Left ventricle myocardium inferior (tissue), 1 donor: Measurements from ENCODE around the gene SCUBE2. TPM values are rescaled to one million over a fixed set of nuclear protein-coding genes. Genes with fewer than 3 reads are reported as not detected.
"Not testable (repeated sequence)": the region's sequence is repeated elsewhere in the genome, so short reads cannot be mapped to it uniquely, and the experiment has no call there.

Experiments
- DNase-seq: peaks from one replicate; pipeline ENCODE4 v3.0.0-alpha.2; 2020
- H3K27ac ChIP-seq: fragments of 200-600 bp; replicated peaks from 2 replicates; pipeline ENCODE4 v1.8.0; 2021
- H3K27me3 ChIP-seq: fragments of 200-600 bp; 2 replicates; pipeline ENCODE4 v1.8.0; 2021; ENCODE audit warnings: low read depth
- H3K36me3 ChIP-seq: fragments of 200-600 bp; 2 replicates; pipeline ENCODE4 v1.8.0; 2021
- H3K4me1 ChIP-seq: fragments of 200-600 bp; 2 replicates; pipeline ENCODE4 v1.8.0; 2021
- H3K4me3 ChIP-seq: fragments of 200-600 bp; 2 replicates; pipeline ENCODE4 v1.8.0; 2021; ENCODE audit warnings: mild to moderate bottlenecking, moderate library complexity
- H3K9me3 ChIP-seq: fragments of 200-600 bp; replicated peaks from 2 replicates; pipeline ENCODE4 v1.8.0; 2021
- intact Hi-C: fragments of 100-400 bp; cut with micrococcal nuclease; formaldehyde crosslinking; loops from one replicate; pipeline ENCODE4 v1.11.0; 2022
- total RNA-seq: library from RNA; stranded (reverse); fragmentation: NEBNext Ultra II Directional; extraction: Animal tissue kit (Norgen Biotek cat#: 25700); gene quantifications from one replicate; pipeline ENCODE4 v1.2.1, GENCODE V29; 2021
- TF ChIP-seq, protein P1 (sequence below): fragments of 200-600 bp; IDR thresholded peaks from 2 replicates; pipeline ENCODE4 v1.8.0; 2021; ENCODE audit warnings: antibody characterized with exemption, mild to moderate bottlenecking, borderline replicate concordance
- donor health status: DM: no; HTN: yes; CAD: no; lungs with severe emphysema.

Gene SCUBE2
- total RNA-seq, 1 donor from 2014 or later, result 1.8 TPM

DNA sequence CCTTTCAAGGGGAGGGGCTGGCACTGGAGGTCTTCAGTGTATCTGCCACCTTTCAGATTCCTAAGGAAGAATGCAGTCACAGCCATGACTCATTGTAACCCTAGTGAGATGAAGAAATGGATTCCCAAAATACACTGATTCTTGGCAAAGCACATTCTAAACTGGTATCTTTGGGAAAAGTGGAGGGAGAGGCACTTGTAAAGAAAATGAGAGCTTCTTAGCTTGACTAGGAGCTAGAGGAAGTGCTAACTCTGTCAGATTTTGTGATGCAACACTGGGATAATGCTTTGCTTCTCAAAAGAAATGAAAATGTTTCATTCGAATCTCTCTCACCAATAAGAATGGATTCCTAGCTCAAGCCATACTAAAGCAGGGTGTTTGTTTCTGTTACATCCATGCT is 101.9 kb downstream of the SCUBE2 start:
- no peak for DNase-seq
- Histone ChIP-seq H3K27me3 (peaks cover 5% of the 10 kb centered on the region), H3K4me1 (no peaks in the 10 kb centered on the region), H3K4me3 (no peak overlapping the region), H3K9me3 (no peaks in the 10 kb centered on the region), H3K27ac (no peak overlapping the region), H3K36me3 (no peaks in the 10 kb centered on the region)
- intact Hi-C loops, result no loop called here
- TF ChIP-seq, protein P1, sequence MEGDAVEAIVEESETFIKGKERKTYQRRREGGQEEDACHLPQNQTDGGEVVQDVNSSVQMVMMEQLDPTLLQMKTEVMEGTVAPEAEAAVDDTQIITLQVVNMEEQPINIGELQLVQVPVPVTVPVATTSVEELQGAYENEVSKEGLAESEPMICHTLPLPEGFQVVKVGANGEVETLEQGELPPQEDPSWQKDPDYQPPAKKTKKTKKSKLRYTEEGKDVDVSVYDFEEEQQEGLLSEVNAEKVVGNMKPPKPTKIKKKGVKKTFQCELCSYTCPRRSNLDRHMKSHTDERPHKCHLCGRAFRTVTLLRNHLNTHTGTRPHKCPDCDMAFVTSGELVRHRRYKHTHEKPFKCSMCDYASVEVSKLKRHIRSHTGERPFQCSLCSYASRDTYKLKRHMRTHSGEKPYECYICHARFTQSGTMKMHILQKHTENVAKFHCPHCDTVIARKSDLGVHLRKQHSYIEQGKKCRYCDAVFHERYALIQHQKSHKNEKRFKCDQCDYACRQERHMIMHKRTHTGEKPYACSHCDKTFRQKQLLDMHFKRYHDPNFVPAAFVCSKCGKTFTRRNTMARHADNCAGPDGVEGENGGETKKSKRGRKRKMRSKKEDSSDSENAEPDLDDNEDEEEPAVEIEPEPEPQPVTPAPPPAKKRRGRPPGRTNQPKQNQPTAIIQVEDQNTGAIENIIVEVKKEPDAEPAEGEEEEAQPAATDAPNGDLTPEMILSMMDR, result no peak

DNA sequence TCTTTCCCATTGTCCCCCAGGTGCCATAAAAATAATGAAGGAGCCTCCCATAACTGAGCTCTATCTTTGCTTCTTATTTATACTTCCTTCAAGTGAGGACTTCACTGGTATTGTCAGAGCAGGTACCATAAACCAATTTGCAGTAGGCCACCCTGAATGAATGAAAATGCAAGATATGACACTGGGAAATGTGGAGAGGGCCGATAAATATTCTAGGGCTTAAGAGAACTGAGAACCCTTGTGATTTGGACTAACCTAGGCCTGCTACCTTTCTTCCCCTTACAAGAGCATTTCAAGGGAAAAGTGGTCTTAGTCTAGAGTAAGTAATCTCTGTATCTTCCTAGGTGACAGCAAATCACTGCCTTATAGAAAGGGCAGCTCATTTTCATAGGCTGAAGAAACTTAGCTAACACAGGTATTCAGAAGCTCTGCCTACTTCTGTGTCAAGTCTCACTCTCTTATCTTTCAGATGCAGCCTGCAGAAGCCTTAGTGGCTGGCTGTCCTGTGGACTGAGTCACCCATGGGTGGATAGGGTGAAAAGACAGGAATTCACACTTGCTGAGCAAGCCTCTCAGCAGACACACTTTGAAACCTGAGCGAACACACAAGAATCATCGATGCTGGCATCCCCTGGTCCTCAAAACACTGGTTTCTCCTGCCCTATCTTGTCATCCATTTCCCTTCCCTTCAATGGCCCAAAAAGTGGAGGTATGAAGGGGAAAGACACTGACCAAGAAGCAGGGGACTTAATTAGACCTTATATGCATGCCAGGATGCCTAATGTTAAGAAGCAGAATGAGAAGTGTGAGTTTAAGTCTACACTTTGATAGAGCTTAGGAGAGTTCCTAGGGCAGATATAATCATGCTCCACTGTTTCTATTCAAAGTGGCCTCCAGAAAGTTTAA is 102.8 kb downstream of the SCUBE2 start:
- Histone ChIP-seq H3K4me1 (no peaks in the 10 kb centered on the region), H3K9me3 (no peaks in the 10 kb centered on the region), H3K4me3 (no peak overlapping the region), H3K27me3 (peaks cover 5% of the 10 kb centered on the region), H3K36me3 (no peaks in the 10 kb centered on the region), H3K27ac (no peak overlapping the region)
- TF ChIP-seq, protein P1, result no peak
- DNase-seq, result no peak
- intact Hi-C loops, result no loop called here

DNA sequence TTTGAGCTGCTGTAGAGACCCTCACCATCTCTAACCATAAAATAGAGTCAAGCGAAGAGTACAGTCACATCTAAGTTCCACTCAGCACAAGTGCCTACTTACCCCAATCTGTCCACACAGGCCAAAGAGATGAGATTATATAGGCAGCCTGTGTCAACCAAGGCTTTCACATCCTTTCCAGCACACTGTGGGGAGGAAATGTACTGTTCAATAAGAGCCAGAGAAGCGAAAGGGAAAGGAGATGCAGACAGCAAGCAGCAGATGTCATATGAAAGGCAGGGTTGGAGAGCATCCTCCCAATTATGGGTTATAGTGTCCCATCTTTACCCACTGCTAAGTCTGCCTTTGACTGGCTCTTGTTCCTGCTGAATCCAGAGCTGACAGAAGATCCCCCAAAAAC is 104.0 kb downstream of the SCUBE2 start:
- no peak for DNase-seq
- Histone ChIP-seq H3K4me3 (no peak overlapping the region), H3K4me1 (no peaks in the 10 kb centered on the region), H3K9me3 (no peaks in the 10 kb centered on the region), H3K36me3 (no peaks in the 10 kb centered on the region), H3K27ac (no peak overlapping the region), H3K27me3 (peaks cover 5% of the 10 kb centered on the region)
- intact Hi-C loops, result no loop called here
- TF ChIP-seq, protein P1, result no peak

DNA sequence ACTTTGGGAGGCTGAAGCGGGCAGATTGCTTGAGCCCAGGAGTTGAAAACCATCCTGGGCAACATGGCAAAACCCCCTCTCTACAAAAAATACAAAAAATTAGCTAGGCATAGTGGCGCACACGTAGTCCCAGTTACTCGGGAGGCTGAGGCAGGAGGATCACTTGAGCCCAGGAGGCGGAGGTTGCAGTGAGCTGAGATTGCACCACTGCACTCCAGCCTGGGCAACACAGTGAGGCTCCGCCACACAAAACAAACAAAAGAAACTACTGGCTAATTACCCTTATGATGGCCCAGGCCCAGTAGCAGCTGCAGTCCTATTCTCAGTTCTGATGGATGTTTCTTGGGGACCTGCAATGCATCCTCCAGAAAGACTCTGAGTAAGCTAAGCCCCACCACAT is 104.6 kb downstream of the SCUBE2 start:
- H3K9me3 ChIP-seq, H3K27me3 ChIP-seq, intact Hi-C loops, DNase-seq, H3K4me3 ChIP-seq, H3K27ac ChIP-seq, H3K36me3 ChIP-seq, H3K4me1 ChIP-seq: not testable (repeated sequence)

DNA sequence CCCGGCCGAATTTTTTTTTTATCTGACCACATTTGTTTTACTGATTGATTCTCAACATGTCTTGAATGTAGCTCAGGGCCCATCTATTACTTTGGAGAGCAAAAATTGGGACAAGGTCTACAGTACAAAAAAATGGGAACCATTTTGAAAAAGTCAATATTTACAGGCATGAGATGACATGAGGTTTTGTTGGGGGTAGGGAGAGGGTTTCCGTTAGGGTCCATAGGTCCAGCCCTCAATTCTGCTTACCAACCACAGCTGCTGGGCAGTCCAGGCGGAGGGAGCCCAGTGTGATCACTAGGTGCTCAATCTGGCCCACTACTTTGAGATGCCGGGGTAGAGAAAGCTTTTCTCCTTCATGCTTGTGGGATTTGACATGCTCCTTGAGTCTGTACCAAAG is 105.9 kb downstream of the SCUBE2 start:
- TF ChIP-seq, protein P1, result no peak
- no peak overlapping the region for H3K4me3 ChIP-seq

DNA sequence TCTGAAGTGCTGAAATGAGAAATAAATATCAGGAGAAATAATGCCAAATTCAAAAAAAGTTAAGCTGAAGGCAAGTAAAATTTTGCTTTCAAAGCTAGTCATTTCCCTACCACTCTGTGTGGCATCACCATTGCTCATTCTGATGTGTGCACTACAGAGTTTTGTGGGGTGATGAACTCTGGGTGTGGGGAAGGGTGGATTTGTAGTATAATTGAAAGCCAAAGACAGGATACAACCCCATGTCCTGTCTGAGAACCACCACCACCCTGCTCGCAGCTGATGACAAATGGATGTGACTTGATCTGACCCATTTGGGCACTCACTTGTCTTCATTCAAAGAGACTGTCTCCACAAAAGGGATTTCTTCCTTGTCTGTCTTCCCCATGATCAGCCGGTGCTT is 107.8 kb downstream of the SCUBE2 start:
- DNase-seq, result no peak
- intact Hi-C loops, result no loop called here
- Histone ChIP-seq H3K9me3 (no peaks in the 10 kb centered on the region), H3K27ac (no peak overlapping the region), H3K27me3 (peaks cover 5% of the 10 kb centered on the region), H3K4me3 (no peak overlapping the region), H3K4me1 (no peaks in the 10 kb centered on the region), H3K36me3 (no peaks in the 10 kb centered on the region)
- TF ChIP-seq, protein P1, result no peak

More for the DNA sequence above, 105.9 kb downstream of the SCUBE2 start:
- H3K27ac ChIP-seq, result no peak overlapping the region
- peaks cover 5% of the 10 kb centered on the region for H3K27me3 ChIP-seq
- no peaks in the 10 kb centered on the region for H3K4me1 ChIP-seq
- intact Hi-C loops, result no loop called here
- no peak for DNase-seq
- H3K36me3 ChIP-seq, result no peaks in the 10 kb centered on the region
- no peaks in the 10 kb centered on the region for H3K9me3 ChIP-seq
